Globus pallidus (tissue), 1 donor: ENCODE measurements around the gene CELF5.
"Not testable (repeated sequence)": the region's sequence is repeated elsewhere in the genome, so short reads cannot be mapped to it uniquely, and the experiment has no call there.

Experiments
- DNase-seq: peaks from one replicate; pipeline ENCODE4 v3.0.0-alpha.2; 2015; ENCODE audit warnings: low spot score

Gene CELF5

DNA sequence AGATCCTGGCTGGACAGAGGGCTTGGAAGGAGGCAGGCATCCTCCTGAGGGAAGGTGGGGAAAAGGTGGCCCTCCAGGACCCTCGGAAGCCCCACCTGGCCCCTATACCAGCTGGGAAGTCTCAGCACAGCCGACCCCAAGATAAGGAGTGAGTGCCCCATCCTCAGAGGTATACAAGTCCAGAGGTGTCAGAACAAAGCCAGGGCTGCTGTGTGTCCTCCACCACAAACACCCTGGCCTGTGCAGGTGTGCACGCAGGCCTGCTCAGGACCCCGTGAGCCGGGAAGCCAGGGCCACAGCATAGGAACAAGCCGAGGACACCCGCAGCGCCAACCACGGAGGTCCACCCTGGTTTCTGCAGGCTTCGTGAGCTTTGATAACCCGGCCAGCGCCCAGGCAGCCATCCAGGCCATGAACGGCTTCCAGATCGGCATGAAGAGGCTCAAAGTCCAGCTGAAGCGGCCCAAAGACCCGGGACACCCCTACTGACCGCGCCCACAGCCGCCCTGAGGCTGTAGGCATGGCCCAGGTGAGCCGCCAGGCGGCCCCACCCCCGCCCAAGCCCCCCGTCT is 68.6 kb downstream of the CELF5 start:
- DNase-seq = no peak

DNA sequence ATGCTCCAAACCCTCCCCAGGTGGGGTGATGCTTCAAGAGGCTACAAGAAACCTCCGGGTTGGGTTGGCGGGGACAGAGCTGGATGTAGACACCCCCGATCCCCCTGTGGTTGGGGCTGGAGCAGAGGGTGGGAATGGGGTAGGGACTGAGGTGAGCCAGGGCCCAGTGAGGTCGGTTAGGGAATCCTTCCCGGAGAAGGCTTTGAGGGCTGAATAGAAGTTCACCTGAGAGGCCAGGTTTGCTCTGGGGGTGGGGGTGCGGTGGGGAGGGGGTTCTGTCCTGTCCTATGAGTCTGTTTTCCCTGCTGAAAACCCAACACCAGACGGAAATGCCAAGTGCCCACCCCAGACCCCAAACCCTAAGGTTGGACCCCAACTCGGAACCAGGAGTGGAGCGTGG is 69.1 kb downstream of the CELF5 start:
- DNase-seq = no peak

DNA sequence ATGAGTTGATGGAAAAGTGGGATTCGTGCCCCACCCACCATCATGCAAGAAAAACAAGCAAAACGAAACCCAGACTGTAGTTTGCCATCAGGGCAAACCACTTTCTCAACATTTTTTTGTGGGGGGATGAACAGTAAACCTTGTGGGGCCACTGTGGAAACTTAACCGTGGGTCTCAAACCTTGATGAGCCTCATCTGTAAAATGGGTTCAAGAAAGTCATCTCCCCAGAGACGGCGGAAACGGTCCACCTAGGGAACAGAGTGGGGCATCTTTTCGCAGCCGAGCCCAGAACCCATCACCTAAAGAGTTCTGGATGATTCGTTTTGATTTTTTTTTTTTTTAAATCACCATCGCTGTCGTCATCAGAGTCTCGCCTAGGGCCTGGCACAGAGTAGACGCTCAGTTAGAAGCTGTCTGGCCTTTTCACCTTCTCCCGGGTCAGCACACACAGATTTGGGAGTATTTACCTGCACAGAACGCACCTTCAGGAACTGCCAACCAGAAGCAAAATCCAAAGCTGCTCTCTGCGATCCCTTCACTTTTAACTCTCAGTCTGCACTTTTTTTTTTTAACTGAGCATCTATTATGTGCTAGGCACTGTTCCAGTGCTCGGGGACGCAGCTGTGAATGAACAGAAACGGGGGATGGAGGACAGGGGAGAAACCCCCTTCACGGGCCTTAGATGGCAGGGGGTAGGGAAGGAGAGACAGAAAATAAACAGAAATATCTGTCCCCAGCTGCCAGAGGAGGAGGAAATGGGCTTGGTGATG is 69.8 kb downstream of the CELF5 start:
- no peak for DNase-seq

DNA sequence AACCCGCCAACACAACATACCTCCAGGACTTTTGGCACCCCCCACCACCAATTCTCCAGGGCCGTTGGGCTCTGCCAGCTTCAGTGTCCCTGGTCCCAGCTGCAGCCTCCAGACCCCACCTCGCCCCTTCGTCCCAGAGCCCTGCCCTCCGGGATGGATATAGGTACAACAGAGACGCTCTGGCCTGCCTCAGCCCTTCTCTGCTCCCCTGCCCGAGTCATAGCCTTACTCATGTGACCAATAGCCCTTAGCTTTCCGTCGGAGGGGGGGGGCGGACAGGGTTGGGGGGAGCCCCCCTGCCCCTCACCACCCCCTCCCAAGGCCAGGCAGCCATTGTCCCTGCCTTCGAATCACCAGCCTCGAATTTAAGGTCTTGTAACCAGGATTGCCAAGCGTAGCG is 71.1 kb downstream of the CELF5 start:
- DNase-seq = no peak

DNA sequence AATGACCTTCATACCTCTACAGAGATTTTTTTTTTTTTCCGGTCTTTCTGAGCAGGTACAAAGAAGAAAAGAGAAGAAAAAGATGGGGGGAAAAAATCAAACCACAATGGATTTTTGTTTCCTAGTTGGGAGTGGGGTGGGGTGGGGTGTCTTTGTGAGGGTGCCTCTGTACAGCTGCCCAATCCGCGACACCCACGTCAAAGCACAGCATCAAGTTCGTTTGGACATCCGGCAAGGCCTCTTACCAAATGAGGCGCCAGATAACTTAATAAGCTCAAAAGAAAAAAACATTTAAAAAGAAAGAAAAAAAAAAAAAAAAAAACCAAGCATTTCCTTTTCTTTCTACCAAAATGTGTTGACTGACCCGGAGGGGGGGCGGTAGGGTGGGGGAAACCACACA is 71.6 kb downstream of the CELF5 start:
- no peak for DNase-seq

DNA sequence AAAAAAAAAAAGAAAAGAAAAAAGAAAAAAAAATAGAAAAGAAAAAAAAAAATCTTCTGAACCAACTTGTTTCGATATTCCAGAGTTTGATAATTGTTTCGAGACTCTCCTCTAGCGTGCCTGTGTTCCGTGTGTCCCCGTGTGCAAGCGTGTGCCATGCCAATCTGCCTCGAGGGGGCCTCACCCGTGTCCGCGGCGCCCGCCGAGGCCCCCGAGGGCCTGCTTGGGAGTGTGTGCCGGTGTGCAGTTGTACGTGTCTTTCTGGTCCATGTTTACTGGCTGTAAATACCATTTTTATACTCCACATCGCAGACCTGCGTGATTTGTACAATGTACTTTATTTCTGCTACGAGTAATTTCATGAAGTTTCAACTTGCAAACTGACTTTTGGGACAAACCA is 72.0 kb downstream of the CELF5 start:
- no peak for DNase-seq

DNA sequence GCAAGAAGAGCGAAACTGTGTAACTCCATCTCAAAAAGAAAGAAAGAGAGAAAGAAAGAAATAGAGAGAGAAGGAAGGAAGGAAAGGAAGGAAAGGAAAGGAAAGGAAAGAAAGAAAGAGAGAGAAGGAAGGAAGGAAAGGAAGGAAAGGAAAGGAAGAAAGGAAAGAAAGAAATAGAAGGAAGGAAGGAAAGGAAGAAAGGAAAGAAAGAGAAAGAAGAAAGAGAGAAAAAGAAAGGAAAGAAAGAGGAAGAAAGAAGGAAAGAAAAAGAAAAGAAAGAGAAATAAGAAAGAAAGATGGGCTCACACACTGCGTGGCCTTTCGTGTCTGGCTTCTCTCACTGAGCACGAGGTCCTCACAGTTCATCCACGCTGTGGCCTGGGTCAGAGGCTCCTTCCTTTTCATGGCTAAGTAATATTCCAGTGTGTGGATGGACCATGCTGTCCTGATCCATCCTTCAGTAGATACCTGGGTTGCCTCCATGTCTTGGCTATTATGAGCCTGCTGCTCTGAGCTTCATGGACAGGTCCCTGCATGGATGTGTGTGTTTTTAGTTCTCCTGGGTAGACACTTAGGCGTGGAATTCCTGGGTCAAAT is 74.5 kb downstream of the CELF5 start:
- DNase-seq = no peak

DNA sequence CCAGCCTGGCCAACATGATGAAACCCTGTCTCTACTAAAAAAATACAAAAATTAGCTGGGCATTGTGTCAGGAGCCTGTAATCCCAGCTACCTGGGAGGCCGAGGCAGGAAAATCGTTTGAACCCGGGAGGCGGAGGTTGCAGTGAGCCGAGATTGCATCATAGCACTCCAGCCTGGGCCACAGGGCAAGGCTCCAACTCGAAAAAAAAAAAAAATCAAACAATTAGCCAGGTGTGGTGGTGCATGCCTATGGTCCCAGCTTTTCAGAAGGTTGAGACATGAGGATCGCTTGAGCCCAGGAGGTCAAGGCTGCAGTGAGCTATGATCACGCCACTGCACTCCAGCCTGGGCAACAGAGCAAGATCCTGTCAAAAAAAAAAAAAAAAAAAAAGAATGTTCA is 76.1 kb downstream of the CELF5 start:
- not testable (repeated sequence) for DNase-seq

DNA sequence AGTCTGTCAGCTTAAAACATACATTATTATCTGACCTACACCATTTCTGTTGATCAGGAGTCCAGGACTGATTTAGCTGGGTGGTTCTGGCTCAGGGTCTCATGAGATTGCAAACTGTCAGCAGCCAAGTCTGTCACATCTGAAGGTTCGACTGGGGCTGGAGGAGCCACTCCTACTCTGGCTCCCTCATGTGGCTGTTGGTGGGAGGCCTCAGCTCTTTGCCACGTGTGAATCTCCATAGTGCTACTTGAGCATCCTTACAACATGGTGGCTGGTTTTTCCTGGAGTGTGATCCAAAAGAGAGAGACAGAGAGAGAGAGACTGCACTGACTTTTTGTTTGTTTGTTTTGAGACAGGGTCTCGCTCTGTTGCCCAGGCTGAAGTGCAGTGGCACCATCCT is 78.3 kb downstream of the CELF5 start:
- no peak for DNase-seq

DNA sequence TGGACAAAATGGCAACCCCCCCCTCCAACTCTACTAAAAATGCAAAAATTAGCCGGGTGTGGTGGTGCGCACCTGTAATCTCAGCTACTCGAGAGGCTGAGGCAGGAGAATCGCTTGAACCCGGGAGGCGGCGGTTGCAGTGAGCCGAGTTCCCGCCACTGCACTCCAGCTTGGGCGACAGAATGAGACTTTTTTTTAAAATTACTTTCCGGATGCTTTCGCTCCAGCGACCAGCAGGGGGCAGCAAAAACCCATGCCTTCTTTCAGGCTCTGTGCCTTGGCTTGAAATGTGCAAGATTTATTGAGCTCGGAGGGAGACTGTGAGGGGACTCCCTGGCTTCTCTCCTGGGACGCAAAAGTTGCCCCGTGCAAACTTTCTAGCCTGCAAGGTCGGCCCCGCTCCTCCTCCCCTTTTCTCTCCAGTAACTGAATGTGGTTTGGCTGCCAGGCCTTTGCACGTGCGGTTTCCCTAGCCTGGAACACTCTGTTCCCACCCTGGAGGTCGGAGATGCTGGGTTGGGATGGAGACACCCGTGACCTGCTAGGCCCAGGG is 80.5 kb downstream of the CELF5 start:
- DNase-seq = peak; percentile 44

DNA sequence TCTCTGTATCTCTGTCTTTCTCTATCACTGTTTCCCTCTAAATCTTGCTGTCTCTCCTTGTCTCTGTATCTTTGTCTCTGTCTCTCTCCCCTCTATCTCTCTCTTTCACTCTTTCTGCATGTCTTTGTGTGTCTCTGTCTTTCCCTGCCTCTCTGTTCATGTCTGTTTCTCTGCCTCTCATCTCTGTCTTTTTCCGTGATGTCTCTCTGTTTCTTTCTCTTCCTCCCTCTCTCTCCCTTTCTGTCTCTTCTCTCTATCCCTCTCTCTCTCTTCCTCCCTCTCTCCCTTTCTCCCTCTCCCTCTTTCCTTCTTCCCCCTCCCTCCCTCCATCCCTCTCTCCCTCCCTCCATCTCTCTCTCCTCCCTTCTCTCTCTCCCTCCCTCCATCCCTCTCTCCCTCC is 85.3 kb downstream of the CELF5 start:
- DNase-seq = no peak

DNA sequence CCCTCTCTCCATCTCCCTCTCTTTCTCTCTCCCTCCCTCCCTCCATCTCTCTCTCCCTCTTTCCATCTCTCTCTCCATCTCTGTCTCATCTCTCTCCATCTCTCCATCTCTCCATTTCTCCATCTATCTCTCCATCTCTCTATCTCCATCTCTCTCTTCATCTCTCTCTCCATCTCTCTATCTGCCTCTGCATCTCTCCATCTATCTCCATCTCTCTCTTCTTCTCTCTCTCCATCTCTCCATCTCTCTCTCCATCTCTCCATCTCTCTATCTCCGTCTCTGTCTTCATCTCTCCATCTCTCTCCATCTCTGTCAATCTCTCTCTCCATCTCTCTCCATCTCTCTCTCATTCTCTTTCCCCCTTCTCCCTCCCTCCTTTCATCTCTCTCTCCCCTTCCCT is 85.8 kb downstream of the CELF5 start:
- DNase-seq = no peak

DNA sequence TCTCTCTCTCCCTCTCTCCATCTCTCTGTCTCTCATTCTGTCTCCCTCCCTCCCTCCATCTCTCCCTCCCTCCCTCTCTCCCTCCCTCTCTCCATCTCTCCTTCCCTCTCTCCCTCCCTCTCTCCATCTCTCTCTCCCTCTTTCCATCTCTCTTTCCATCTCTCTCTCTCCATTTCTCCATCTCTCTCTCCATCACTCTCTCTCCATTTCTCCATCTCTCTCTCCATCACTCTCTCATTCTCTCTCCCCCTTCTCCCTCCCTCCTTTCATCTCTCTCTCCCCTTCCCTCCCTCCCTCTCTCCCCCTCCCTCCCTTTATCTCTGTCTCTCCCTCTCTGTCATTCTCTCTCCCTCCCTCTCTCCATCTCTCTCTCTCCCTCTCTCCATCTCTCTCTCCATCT is 86.2 kb downstream of the CELF5 start:
- no peak for DNase-seq

DNA sequence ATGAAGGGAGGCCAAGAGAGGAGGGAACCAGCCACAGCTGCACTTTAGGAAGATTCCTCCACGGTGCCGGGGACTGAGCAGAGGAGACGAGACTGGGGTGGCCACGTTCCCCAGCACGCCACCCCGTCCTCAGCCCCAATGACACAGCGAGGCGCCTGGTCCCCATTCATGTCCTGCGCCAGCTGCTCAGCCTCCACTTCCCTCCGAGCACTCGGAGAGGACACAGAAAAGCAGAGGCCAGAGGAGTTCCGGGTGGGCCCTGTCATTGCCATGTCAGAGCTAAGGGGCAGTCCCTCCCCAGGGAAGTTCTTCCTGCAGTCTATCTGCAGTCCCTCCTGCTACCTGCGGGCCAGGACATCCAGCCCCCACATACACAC is 88.7 kb downstream of the CELF5 start:
- no peak for DNase-seq

DNA sequence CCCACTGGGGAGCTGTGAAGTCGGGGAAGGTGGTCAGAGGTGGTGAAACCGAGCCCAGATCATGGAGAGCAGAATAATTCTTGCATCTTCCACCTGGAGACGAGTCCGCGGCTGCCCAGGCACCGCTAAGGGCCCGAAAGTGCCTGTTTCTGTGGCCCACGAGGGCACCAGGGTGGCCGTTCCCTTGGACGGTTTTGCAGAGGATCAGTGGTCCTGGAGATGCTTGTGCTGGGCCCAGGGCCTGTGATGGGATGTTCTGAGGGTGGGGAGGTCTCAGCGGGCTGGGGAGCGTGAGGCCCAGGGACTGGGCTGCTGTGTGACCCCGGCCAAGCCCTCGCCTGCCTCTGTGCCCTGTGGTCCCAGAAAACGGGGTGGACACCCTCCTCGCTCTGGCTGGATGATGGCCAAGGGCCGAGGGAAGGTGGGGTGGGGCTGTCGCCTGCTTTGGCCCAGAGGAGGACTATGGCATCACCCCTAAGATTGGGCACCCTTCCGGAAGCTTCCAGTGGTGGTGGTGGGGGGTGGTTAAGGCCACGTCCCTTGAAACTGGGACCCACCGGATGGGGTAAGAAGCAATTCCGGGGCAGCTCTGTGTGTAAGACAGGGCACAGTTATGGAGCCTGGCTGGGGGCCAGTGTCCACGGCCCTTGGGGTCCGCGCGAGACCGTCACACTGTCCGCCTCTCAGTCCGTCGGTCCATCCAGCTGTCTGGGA is 90.7 kb downstream of the CELF5 start:
- DNase-seq = no peak

DNA sequence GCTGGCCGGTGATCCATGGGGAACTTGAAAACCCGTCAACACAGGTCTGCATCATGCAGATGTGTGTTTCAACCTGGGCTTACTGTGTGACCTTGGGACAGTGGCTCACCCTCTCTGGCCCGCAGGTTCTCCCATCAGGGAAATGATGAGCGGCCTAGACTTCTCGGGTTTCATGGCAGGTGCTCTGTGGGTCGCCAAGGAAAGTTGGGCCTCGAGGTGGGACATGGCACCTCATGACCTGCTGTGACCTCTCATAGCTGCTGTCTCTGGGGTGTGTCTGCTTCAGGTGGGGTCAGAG is 91.2 kb downstream of the CELF5 start:
- no peak for DNase-seq

DNA sequence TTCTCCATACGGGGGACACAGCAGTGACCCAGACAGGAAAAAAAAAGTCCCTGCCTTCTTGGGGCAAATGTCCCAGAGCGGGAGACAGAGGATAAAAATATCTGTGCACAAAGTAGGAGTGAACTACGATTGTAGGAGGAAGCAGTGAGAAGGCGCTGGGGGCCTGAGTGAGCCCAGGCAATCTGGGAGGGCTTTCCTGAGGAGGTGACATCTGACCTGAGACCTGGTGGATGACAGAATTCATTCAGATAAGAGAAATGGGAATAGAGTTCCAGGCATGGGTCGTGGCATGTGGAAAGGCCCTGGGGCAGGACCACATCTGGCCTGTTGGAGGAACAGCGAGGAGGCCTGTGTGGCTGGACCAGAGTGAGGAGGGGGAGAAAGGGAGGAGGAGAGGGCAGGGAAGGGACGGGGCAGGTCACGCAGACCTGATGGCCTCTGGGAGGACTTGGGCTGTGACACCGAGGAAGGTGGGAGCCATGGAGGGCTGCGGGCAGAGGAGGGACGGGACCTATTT is 91.7 kb downstream of the CELF5 start:
- no peak for DNase-seq

DNA sequence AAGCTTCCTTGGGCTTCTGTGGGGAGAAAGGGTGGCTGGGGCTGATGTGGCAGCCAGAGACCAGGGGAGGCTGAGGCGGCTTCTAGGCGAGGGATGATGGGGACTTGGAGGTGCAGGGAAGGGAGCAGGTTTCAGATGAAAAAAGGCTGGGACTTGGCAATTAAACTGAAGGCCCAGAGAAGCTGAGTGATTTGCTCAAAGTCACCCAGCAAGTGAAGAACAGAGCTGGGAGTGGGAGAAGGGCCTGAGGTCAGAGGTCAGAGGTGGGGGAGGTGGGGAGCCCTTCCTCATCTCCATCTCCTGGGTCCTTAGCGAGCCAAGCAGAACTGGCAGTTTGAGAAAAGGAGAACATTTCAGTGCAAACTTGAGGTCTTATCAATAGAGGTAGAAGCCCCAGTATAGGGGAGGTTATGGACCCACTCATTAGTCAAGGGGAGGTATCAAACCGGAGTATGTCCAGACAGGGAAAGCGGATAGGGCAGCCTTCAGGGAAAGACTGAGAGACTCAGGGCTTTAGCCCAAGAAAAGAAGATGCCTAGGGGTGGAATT is 92.3 kb downstream of the CELF5 start:
- no peak for DNase-seq

DNA sequence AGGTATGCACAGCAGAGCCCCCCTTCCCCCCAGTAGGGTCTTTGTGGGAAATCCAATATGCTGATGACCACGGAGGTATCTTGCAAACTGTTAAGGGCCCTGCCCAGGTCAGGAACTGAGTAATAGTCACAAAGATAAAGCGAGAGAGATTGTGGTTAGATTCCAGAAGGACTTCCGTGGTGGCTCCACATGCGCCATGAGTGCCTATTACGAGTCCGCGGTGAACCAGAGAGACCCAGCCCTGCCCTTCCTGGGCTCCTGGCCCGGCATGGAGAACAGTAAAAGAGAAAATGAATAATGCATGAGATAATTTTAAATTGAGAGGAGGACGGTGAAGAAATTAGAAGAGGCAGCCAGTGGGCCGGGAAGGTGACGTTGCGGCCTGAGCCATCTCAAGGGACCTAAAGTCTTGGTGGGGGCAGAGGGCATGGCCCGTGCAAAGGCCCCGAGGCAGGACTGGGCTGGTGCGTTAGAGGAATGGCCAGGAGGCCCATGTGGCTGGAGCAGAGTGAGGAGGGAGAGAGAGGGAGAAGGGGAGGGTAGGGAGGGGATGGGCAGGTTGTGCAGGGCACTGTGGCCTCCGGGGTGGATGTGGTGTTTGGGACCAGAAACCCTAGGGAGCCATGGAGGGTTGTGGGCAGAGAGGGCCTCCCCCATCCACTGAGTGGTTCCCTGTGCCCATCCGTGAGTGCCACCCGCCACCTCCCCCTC is 95.3 kb downstream of the CELF5 start:
- no peak for DNase-seq

DNA sequence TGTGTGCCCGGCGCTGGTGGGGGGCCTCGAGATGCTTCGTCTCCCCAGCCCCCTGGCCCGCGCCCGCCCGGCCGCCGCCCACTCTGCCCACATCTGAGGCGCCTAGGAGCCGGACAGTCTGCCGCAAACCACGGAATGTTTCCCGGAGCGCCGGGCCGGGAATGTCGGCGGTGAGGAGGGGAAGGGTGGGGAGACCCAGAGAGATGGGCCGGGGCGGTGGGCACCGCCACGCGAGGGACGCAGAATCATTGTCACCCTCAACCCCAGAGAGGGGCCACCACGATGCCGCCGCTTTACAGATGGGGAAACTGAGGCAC is 95.9 kb downstream of the CELF5 start:
- no peak for DNase-seq

DNA sequence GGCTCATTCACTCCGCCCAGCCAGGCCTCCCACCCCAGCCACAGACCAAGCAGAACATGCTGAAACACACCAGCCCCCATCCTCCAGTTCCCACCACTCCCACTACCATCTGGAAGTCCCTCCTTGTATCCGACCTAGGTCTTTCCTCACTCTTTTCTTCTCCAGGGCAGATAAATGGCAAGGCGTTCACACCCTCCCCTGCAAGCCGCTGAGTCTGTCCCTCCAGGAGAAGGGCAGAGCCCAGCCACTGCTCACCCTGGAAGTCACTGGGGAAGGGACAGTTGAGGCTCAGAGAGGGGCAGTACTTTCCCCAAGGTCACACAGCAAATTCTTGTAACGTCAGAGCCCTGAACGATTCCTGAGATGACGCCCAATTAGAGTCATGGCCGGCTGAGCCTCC is 96.4 kb downstream of the CELF5 start:
- DNase-seq = no peak

DNA sequence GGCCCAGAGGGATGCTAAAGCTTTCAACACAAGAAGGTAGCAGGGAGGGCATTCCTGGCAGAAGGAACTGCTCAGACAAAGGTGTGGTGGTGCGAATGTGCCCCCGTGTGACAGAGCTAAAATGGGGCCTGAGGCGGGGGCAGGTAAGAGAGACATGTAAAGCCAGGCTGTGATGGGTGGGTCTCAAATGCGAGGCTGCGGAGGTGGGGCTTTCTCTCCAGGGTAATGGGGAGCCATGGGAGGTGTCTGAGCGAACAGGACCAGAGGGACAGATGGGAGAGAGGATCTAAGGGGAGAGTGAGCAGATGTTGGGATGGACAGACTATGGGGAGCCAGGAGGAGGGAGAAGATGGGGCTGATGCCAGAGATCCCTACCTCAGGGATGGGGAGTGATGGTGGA is 97.2 kb downstream of the CELF5 start:
- DNase-seq = no peak
